Activated CD8-positive, alpha-beta memory T cell treated with anti-CD3 and anti-CD28 coated beads for 48 hours (primary cell): ENCODE measurements around the gene VPS54.
A peak's percentile ranks its signal among the peaks of the same experiment; 100 is the strongest.

Experiments
- DNase-seq, 3 experiments: peaks; one replicate each; pipeline ENCODE4 v3.0.0-alpha.2; 2020; ENCODE audit warnings: low read depth in 2 of 3, low spot score in 2 of 3

Gene VPS54

GRCh38 chr2:64019083-64019974, at the start of gene VPS54:
VPS54 (minus strand) TSS chr2:64019428; CDS start chr2:63983999, 35,429 bp downstream.
- peak; percentile 21 to 58 (median 42) for DNase-seq

- DNase-seq, result no peak
Observed at GRCh38 chr2:64067326-64067725, 48.1 kb upstream of the VPS54 start.

GRCh38 chr2:64065516-64065915, 46.3 kb upstream of the VPS54 start:
- no peak for DNase-seq

GRCh38 chr2:64063924-64064331, 44.7 kb upstream of the VPS54 start:
- DNase-seq, result no peak

- DNase-seq, result no peak
Observed at GRCh38 chr2:64063454-64063853, 44.2 kb upstream of the VPS54 start.

- no peak for DNase-seq
Observed at GRCh38 chr2:64062840-64063239, 43.6 kb upstream of the VPS54 start.

GRCh38 chr2:64059270-64059669, 40.0 kb upstream of the VPS54 start:
- DNase-seq, result no peak

- DNase-seq, result no peak
Observed at GRCh38 chr2:64056021-64056420, 36.8 kb upstream of the VPS54 start.

GRCh38 chr2:64054161-64054915, 35.1 kb upstream of the VPS54 start:
- no peak for DNase-seq

GRCh38 chr2:64052463-64053241, 33.4 kb upstream of the VPS54 start:
- no peak for DNase-seq

GRCh38 chr2:64049633-64050220, 30.5 kb upstream of the VPS54 start:
- DNase-seq, result peak in 2 of 3 experiments; percentile 18 to 38

GRCh38 chr2:64045938-64046337, 26.7 kb upstream of the VPS54 start:
- no peak for DNase-seq

- DNase-seq, result no peak
Observed at GRCh38 chr2:64040161-64040560, 20.9 kb upstream of the VPS54 start.

- no peak for DNase-seq
Observed at GRCh38 chr2:64036034-64036705, 16.9 kb upstream of the VPS54 start.

- no peak for DNase-seq
Observed at GRCh38 chr2:64035072-64035942, 16.1 kb upstream of the VPS54 start.

GRCh38 chr2:64029116-64029665, 10.0 kb upstream of the VPS54 start:
- DNase-seq, result no peak

GRCh38 chr2:64025741-64026140, 6.5 kb upstream of the VPS54 start:
- DNase-seq, result no peak

- no peak for DNase-seq
Observed at GRCh38 chr2:64024259-64024949, 5.2 kb upstream of the VPS54 start.
